NCI-H2029 (cell line): Measurements from ENCODE around the gene RPA3.

Source experiments
- DNase-seq: peaks from one replicate; lab custom pipeline; 2025; lab: John Stamatoyannopoulos, UW

The RPA3 gene

DNA sequence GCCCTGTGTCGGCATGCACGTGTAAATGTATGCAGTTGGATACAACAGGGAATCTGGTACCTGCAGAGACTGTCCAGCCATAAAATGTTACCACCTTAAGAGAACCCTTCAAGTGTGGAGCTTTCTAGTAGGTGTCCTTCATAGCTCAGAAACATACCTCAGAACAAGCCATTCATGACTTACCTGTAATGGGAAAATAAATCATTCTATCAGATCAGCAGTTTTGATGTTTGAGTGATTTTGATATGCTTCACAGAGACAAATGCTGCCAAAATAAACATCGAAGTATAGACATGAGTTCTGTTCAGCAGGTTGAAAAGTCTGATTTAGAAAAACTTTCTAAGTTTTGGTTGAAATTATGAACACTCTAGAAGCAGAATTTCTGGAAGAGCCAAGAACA, 111.4 kb downstream of the RPA3 start:
- DNase-seq: no peak

DNA sequence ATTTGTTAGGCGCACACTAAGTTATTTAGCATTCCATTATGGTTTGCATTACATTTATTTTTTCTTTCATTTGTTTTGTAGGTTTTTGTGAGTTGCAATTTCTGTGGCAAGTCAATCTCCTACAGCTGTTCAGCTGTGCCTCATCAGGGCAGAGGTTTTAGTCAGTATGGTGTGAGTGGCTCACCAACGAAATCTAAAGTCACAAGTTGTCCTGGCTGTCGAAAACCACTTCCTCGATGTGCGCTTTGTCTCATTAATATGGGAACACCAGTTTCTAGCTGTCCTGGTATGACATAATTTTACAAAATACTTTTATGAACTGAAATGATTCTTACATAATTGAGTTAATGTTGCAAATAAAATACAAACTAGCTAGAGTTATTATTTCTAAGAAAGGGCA, 122.2 kb downstream of the RPA3 start:
- DNase-seq: no peak

DNA sequence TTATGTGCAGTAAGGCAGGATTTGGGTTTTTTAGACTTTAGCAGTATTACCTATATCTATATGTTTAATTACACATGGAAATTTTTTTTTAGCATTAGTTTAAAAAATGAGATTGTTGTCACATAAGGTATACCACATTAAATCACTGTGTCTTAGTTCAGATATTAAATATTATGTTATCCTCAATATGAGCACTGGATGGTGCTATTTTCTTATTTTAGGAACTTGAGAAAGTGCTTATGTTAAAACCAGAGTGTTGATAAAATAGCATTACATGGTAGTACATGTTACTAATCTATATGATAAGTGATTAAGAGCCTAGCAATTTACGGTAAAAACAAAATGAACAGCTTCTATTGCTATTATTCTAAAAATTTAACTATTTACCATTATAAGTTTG, 123.0 kb downstream of the RPA3 start:
- DNase-seq: peak; percentile 10
